IPS-20b (cell line): ENCODE data around the gene VGLL4.

Experiments
- H3K27ac ChIP-seq: one replicate; pipeline ENCODE4 v1.5.1; 2013; ENCODE audit warnings: low read length
- H3K27me3 ChIP-seq: 2 replicates; pipeline ENCODE4 v1.6.1; 2013; ENCODE audit warnings: mild to moderate bottlenecking, low read length, inconsistent platforms; ENCODE audit not compliant: insufficient read depth
- H3K36me3 ChIP-seq: 2 replicates; pipeline ENCODE4 v1.6.1; 2013; ENCODE audit warnings: low read depth, mild to moderate bottlenecking, inconsistent platforms, low read length, moderate library complexity; ENCODE audit not compliant: insufficient read depth
- H3K4me1 ChIP-seq: 2 replicates; pipeline ENCODE4 v1.6.1; 2013; ENCODE audit warnings: mild to moderate bottlenecking, control low read depth, inconsistent platforms, low read length, moderate library complexity; ENCODE audit not compliant: insufficient read depth
- H3K4me3 ChIP-seq: 2 replicates; pipeline ENCODE4 v1.5.1; 2013; ENCODE audit warnings: mild to moderate bottlenecking, low read length, inconsistent platforms
- H3K9ac ChIP-seq: 2 replicates; pipeline ENCODE4 v1.6.1; 2013; ENCODE audit warnings: low read depth, mild to moderate bottlenecking, inconsistent platforms, low read length, moderate library complexity
- H3K9me3 ChIP-seq: 2 replicates; pipeline ENCODE4 v1.6.1; 2013; ENCODE audit warnings: mild to moderate bottlenecking, low read depth, low read length, inconsistent platforms; ENCODE audit not compliant: insufficient read depth

The VGLL4 gene

DNA sequence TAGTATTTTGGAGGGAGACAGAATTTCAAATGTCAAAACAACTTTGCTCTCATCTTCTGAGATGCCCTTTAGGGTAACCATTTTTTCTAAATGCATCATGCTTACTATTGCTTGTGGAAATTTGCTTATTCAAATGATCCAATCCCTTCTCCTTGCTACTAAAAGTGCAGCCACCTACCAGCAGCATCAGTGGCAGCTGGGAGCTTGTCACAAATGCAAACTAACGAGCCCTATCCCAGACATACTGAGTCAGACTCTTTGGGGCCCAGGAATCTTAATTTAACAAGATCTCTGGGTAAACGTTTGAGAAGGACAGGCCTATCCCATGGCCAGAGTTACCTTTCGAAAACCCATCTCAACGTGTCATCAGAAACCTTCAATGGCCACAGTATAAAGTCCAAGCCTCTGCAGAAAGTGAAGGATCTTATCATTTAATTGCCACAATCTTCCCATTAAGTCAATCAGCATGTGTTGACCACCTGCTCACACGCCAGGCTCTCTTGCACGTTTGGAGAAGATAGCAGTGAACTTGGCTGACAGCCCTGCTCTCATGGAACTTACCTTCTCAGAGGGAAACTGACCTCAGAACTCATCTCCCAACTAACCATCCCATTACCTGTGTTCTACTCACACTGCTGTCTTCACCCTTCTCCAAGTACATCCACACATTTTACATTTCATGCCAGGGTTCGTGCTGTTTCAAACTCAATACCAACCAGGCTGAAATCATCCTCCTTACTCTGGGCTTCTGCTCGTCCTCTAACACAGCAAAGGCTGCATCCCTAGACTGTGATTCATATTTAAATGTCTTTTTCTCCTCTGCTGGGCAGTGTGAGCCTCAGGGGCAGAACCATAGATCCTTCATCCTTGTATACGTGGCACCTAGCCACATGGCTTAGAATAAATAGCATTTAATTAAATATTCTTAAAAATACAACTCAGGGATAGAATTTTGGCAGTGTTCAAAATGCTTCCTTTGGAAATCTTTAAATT is 24.8 kb upstream of the VGLL4 start:
- H3K4me3 ChIP-seq = no peak overlapping the region
- H3K4me1 ChIP-seq = peaks cover 6% of the 10 kb centered on the region
- no peak overlapping the region for H3K27ac ChIP-seq
- H3K27me3 ChIP-seq = no peaks in the 10 kb centered on the region
- H3K9ac ChIP-seq = no peak overlapping the region
- no peaks in the 10 kb centered on the region for H3K9me3 ChIP-seq
- H3K36me3 ChIP-seq = no peaks in the 10 kb centered on the region

DNA sequence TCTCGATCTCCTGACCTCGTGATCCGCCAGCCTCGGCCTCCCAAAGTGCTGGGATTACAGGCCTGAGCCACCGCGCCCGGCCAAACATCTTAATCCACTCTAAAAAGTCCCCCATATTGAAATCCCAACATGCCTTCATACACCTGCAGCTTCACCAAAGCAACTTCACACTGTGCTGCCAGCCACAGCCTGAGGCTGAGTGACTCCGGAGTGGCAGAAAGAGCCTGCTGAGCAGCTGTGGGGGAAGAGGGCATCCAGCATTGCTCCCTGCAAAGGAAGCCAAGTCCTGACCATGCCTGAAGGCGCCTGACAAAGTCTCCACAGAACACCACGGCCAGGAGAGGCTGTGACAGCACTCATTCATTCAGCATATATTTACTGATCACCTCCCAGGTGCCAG is 21.6 kb upstream of the VGLL4 start:
- H3K9me3 ChIP-seq = no peaks in the 10 kb centered on the region
- no peak overlapping the region for H3K27ac ChIP-seq
- H3K4me3 ChIP-seq = no peak overlapping the region
- H3K27me3 ChIP-seq = no peaks in the 10 kb centered on the region
- H3K4me1 ChIP-seq = peaks cover 9% of the 10 kb centered on the region
- H3K36me3 ChIP-seq = no peaks in the 10 kb centered on the region
- H3K9ac ChIP-seq = no peak overlapping the region

- Histone ChIP-seq H3K27ac (no peak overlapping the region), H3K27me3 (no peaks in the 10 kb centered on the region), H3K4me3 (no peak overlapping the region), H3K9ac (no peak overlapping the region), H3K9me3 (no peaks in the 10 kb centered on the region), H3K36me3 (no peaks in the 10 kb centered on the region), H3K4me1 (peaks cover 3% of the 10 kb centered on the region; the same call in 1 of the 2 replicates)
Observed at GRCh38 chr3:11662392-11662990, 18.8 kb upstream of the VGLL4 start.

DNA sequence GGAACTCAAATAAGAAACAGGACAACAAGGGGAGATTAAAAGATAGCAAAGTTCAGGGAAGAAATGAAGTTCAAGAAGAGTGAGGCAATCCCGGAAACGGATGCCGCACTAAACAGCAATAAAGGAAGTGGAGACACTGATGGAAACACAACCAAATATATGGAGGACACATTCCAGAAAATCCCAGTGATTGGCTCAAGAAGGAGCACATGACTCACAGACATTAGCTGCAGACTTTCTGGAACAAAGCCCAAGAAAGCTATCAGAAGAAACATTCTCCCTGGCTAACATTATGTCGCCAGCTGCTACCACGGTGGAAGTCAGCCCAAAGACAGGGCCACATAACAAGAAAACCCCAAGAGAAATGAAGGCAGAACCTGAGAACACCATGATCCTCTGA is 18.1 kb upstream of the VGLL4 start:
- no peak overlapping the region for H3K9ac ChIP-seq
- H3K4me1 ChIP-seq = peaks cover 3% of the 10 kb centered on the region; the same call in 1 of the 2 replicates
- H3K36me3 ChIP-seq = no peaks in the 10 kb centered on the region
- no peaks in the 10 kb centered on the region for H3K27me3 ChIP-seq
- no peak overlapping the region for H3K27ac ChIP-seq
- no peak overlapping the region for H3K4me3 ChIP-seq
- H3K9me3 ChIP-seq = no peaks in the 10 kb centered on the region

DNA sequence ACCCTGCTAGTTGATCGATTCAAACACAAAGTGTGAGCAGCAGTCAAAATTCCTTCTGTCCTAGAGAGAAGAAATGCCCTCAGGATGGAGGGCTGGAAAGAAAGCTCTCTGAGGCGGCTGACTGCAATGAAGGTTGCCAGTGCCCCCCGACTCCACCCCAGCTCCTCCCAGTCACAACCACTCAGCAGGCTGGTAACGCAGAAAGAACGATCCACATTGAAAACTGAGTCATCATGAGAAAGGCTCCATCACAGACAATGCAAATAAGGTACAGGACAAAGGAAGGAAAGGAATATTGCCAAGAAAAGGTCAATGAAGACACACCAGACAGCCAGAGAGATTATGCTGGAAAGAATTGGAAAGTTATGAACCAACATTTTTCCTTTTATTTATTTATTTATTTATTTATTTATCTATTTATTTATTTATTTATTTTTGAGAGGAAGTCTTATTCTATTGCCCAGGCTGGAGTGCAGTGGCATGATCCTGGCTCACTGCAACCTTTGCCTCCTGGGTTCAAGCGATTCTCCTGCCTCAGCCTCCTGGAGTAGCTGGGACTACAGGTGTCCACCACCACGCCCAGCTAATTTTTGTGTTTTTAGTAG is 17.4 kb upstream of the VGLL4 start:
- Histone ChIP-seq H3K9me3 (no peaks in the 10 kb centered on the region), H3K9ac (no peak overlapping the region), H3K36me3 (no peaks in the 10 kb centered on the region), H3K4me3 (no peak overlapping the region), H3K27me3 (no peaks in the 10 kb centered on the region), H3K27ac (no peak overlapping the region), H3K4me1 (peaks cover 3% of the 10 kb centered on the region; the same call in 1 of the 2 replicates)

- peaks cover 6% of the 10 kb centered on the region for H3K4me1 ChIP-seq
- no peaks in the 10 kb centered on the region for H3K27me3 ChIP-seq
- H3K9me3 ChIP-seq = no peaks in the 10 kb centered on the region
- H3K27ac ChIP-seq = no peak overlapping the region
- no peaks in the 10 kb centered on the region for H3K36me3 ChIP-seq
- no peak overlapping the region for H3K9ac ChIP-seq
- H3K4me3 ChIP-seq = no peak overlapping the region
Observed at GRCh38 chr3:11660242-11660641, 16.5 kb upstream of the VGLL4 start.

- Histone ChIP-seq H3K36me3 (no peaks in the 10 kb centered on the region), H3K4me1 (peaks cover 9% of the 10 kb centered on the region), H3K9ac (no peak overlapping the region), H3K9me3 (no peaks in the 10 kb centered on the region), H3K4me3 (no peak overlapping the region), H3K27ac (no peak overlapping the region), H3K27me3 (no peaks in the 10 kb centered on the region)
Observed at GRCh38 chr3:11658180-11658579, 14.5 kb upstream of the VGLL4 start.

DNA sequence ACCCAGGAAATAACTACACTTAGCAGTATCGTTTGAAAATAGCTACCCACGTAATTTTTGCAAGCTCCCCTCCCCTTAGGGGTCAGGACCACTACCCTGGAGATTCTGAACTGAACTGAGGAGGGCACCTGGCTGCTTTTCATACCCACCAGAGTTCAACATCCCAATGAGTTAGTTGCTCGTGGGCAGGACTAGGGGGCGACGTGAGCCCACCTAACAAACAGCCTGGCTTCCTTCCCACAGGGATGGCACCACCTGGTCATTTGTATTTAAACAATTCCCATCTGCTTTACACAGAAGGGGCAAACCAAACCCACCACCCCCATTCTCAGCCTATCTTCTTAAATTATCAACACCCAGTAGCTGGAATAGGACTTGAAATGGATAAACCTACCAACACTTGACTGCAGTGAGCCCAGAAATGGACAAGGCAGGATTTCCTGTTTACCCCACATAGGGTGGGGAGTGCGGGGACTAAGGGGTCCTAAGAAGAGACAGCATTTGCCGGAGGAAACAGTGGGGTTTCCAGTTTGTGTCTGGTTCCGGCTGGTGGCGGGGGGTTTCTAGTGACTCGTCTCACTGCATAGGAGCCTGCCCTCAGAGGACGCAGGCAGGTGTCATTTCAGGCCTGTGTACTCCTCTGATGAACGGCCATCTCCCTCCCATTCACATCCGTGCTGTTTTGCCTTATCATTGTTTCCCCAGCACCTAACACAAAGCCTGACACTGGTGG is 11.6 kb upstream of the VGLL4 start:
- H3K27ac ChIP-seq = no peak overlapping the region
- H3K36me3 ChIP-seq = no peaks in the 10 kb centered on the region
- no peaks in the 10 kb centered on the region for H3K9me3 ChIP-seq
- no peaks in the 10 kb centered on the region for H3K27me3 ChIP-seq
- no peak overlapping the region for H3K4me3 ChIP-seq
- H3K9ac ChIP-seq = peak overlapping the region; percentile 30; the same call in 1 of the 2 replicates
- H3K4me1 ChIP-seq = peaks cover 13% of the 10 kb centered on the region; the same call in 1 of the 2 replicates

DNA sequence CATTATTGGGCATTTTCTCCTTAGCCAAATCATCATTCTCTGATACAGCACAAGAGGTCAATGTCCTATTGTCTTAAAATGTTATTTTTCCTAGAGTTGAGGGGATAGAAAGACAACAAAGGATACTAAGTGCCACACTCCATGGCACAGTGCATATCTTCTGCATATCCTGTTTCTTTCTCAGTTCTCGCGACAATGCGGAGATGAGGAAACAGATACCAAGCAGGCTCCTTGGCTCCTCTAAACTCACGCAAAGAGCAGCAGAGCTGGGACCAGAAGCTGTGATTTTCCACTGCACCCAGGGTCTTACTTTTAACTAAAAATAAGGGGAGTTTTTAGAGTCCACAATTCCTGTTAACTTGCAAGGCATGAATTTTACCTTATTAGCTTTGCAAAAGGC is 10.5 kb upstream of the VGLL4 start:
- Histone ChIP-seq H3K27me3 (no peaks in the 10 kb centered on the region), H3K4me3 (no peak overlapping the region), H3K9ac (no peak overlapping the region), H3K9me3 (no peaks in the 10 kb centered on the region), H3K36me3 (no peaks in the 10 kb centered on the region), H3K4me1 (peaks cover 13% of the 10 kb centered on the region; the same call in 1 of the 2 replicates), H3K27ac (no peak overlapping the region)

GRCh38 chr3:11653298-11654055 is 9.8 kb upstream of the VGLL4 start:
- Histone ChIP-seq H3K4me1 (peaks cover 13% of the 10 kb centered on the region; the same call in 1 of the 2 replicates), H3K36me3 (no peaks in the 10 kb centered on the region), H3K4me3 (no peak overlapping the region), H3K9me3 (no peaks in the 10 kb centered on the region), H3K27ac (no peak overlapping the region), H3K9ac (no peak overlapping the region), H3K27me3 (no peaks in the 10 kb centered on the region)

DNA sequence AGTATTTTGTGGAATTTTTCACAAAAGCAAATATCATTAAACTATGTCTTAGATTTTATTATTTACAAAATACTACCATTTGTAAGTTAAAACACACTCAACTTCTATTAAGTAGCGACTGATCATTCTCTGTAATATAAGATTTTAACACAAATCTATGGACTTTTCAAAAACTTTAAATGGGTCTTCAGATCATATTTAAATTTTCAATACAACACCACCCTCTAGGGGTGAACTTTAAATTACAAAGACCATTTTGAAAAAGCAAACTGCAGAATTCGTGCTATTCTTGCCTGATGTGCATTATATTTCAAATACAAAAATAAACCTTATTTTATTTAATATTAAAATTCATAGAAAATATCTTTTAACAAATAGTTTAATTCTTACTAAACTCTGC is 8.2 kb upstream of the VGLL4 start:
- no peak overlapping the region for H3K4me3 ChIP-seq
- no peak overlapping the region for H3K9ac ChIP-seq
- H3K27me3 ChIP-seq = no peaks in the 10 kb centered on the region
- H3K27ac ChIP-seq = no peak overlapping the region
- no peaks in the 10 kb centered on the region for H3K9me3 ChIP-seq
- peaks cover 13% of the 10 kb centered on the region; the same call in 1 of the 2 replicates for H3K4me1 ChIP-seq
- H3K36me3 ChIP-seq = no peaks in the 10 kb centered on the region
